AG04450 (cell line): ENCODE results near the gene CTSE. TPM values are rescaled to one million over a fixed set of nuclear protein-coding genes. Genes with fewer than 3 reads are reported as not detected.

Source experiments
- CTCF ChIA-PET: fragments of 300-600, 350-600 bp; formaldehyde crosslinking; extraction: SDS; loops from one replicate; lab custom pipeline; 2022; ENCODE audit warnings: antibody characterized with exemption, inconsistent platforms; lab: Charles Lee
- POLR2A ChIA-PET: fragments of 350-600 bp; formaldehyde crosslinking; extraction: SDS; loops from one replicate; lab custom pipeline; 2021; ENCODE audit warnings: antibody characterized with exemption, inconsistent platforms; lab: Yijun Ruan, JAX
- DNase-seq: peaks from one replicate; pipeline ENCODE4 v3.0.0-alpha.2; 2011; ENCODE audit warnings: low read depth, low spot score
- H3K27ac ChIP-seq: one replicate; pipeline ENCODE4 v1.5.1; 2012; ENCODE audit warnings: low read depth, low read length, control low read depth
- H3K27me3 ChIP-seq: one replicate; pipeline ENCODE4 v1.6.0; 2012; ENCODE audit warnings: low read length; ENCODE audit not compliant: control insufficient read depth, insufficient read depth
- H3K4me3 ChIP-seq: 2 replicates; pipeline ENCODE4 v1.5.1; 2011; ENCODE audit warnings: mild to moderate bottlenecking, low read depth, low read length, control low read depth
- H3K9me3 ChIP-seq: 2 replicates; pipeline ENCODE4 v1.5.1; 2012; ENCODE audit warnings: low read length; ENCODE audit not compliant: control insufficient read depth, insufficient read depth
- CTCF ChIP-seq: IDR thresholded peaks from 2 replicates; pipeline ENCODE4 v1.5.1; 2011; ENCODE audit warnings: low read depth, low read length, control low read depth, inconsistent platforms
- polyA plus RNA-seq: library from polyadenylated mRNA; depleted of rRNA; stranded (reverse); fragments of >200 nt; gene quantifications from 2 replicates; pipeline ENCODE4 v1.2.3, GENCODE V29; 2011

Gene CTSE
- polyA plus RNA-seq, 1 experiment: not detected

GRCh38 chr1:205976708-205977401 is 46.8 kb downstream of the CTSE start:
- peak; percentile 23 for DNase-seq
- Histone ChIP-seq H3K27ac (peak overlapping the region; percentile 39), H3K27me3 (no peaks in the 10 kb centered on the region), H3K9me3 (no peaks in the 10 kb centered on the region; the same call in 1 of the 2 replicates), H3K4me3 (no peak overlapping the region)
- TF ChIP-seq CTCF: no peak
- CTCF ChIA-PET: interaction anchor here (0.5 to 12.1 kb wide), 98 partner anchors 9 to 1006 kb away, joined by 3 to 567 read pairs (median 5); partner anchors contain the start of genes RAB29, RAB7B, SLC26A9 and SLC41A1
- POLR2A ChIA-PET: interaction anchor here (0.5 to 1.7 kb wide), 8 partner anchors 14 to 318 kb away, joined by 3 to 14 read pairs (median 4); no protein-coding TSS in a partner anchor

GRCh38 chr1:205976036-205976435 is 47.7 kb downstream of the CTSE start:
- TF ChIP-seq CTCF: no peak
- POLR2A ChIA-PET: interaction anchor here (1.1 kb wide), 1 partner anchor 194 kb away, joined by 5 read pairs; no protein-coding TSS in a partner anchor
- no peak overlapping the region for H3K4me3 ChIP-seq

GRCh38 chr1:205975387-205975998 is 48.2 kb downstream of the CTSE start:
- POLR2A ChIA-PET: no interaction called here
- Histone ChIP-seq H3K4me3 (no peak overlapping the region), H3K27me3 (no peaks in the 10 kb centered on the region), H3K27ac (no peak overlapping the region), H3K9me3 (no peaks in the 10 kb centered on the region; the same call in 1 of the 2 replicates)
- CTCF ChIA-PET: interaction anchor here (5.2 to 12.1 kb wide), 3 partner anchors 52 to 316 kb away, joined by 163 to 567 read pairs (median 197); no protein-coding TSS in a partner anchor
- TF ChIP-seq CTCF: no peak
- DNase-seq: no peak

More at GRCh38 chr1:205976036-205976435, 47.7 kb downstream of the CTSE start:
- CTCF ChIA-PET: interaction anchor here (1.4 to 12.1 kb wide), 7 partner anchors 52 to 377 kb away, joined by 3 to 567 read pairs (median 14); no protein-coding TSS in a partner anchor
- no peak for DNase-seq
- no peak overlapping the region for H3K27ac ChIP-seq
- H3K9me3 ChIP-seq: no peaks in the 10 kb centered on the region; the same call in 1 of the 2 replicates
- H3K27me3 ChIP-seq: no peaks in the 10 kb centered on the region

GRCh38 chr1:205974712-205975111 is 49.0 kb downstream of the CTSE start:
- no peak for TF ChIP-seq CTCF
- Histone ChIP-seq H3K27me3 (no peaks in the 10 kb centered on the region), H3K27ac (no peak overlapping the region), H3K9me3 (no peaks in the 10 kb centered on the region; the same call in 1 of the 2 replicates), H3K4me3 (no peak overlapping the region)
- POLR2A ChIA-PET: no interaction called here
- DNase-seq: no peak
- CTCF ChIA-PET: no interaction called here
